ENCODE data around the gene ZNF821. TPM values are rescaled to one million over a fixed set of nuclear protein-coding genes. Genes with fewer than 3 reads are reported as not detected.

The ZNF821 gene
- total and polyA plus RNA-seq, 2 of the 8 experiments (the other 6 are each of a cell fraction or from before 2014, with no cell fraction given) = 9.5 to 14.1 TPM

- peaks cover 3 to 11% of the 10 kb centered on the region in 2 experiments for H4K20me1 ChIP-seq (replicated peaks in 1 of 2; ENCODE audit: control insufficient read depth in 1 of 2, insufficient read depth in 2 of 2, low read length in 2 of 2)
- H3K27me3 ChIP-seq (replicated peaks in 1 of 4; ENCODE audit: control insufficient read depth in 3 of 4, extremely low read depth in 1 of 4, insufficient read depth in 3 of 4, low read length in 3 of 4) = no peaks in the 10 kb centered on the region
- no peak overlapping the region for H3K27ac ChIP-seq (ENCODE audit: low read depth, low read length)
- H3K56ac ChIP-seq (replicated peaks; ENCODE audit: insufficient read length, low read depth, low read length) = no peak overlapping the region
- no peak overlapping the region for H3K4ac ChIP-seq (replicated peaks; ENCODE audit: insufficient read length, low read depth, low read length)
- H3K23me2 ChIP-seq (ENCODE audit: low read depth, low read length) = no peaks in the 10 kb centered on the region
- no peaks in the 10 kb centered on the region for H3K9me3 ChIP-seq (ENCODE audit: insufficient read depth in 2 of 2, low read depth in 1 of 2, low read length in 1 of 2)
- TF ChIP-seq CHD1 (IDR thresholded peaks at IDR 0.05; ENCODE audit: low read depth, low read length) = no peak
- TF ChIP-seq, protein P1, sequence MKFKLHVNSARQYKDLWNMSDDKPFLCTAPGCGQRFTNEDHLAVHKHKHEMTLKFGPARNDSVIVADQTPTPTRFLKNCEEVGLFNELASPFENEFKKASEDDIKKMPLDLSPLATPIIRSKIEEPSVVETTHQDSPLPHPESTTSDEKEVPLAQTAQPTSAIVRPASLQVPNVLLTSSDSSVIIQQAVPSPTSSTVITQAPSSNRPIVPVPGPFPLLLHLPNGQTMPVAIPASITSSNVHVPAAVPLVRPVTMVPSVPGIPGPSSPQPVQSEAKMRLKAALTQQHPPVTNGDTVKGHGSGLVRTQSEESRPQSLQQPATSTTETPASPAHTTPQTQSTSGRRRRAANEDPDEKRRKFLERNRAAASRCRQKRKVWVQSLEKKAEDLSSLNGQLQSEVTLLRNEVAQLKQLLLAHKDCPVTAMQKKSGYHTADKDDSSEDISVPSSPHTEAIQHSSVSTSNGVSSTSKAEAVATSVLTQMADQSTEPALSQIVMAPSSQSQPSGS (IDR thresholded peaks at IDR 0.05; ENCODE audit: low read length) = no peak
- no peak for TF ChIP-seq RAD21 (IDR thresholded peaks at IDR 0.05 in 1 of 2, conservative IDR thresholded peaks at IDR 0.05 in 1 of 2; ENCODE audit: low read depth in 2 of 2, low read length in 2 of 2)
- TF ChIP-seq HDAC6 (IDR thresholded peaks at IDR 0.05; ENCODE audit: low read depth, low read length) = no peak
- TF ChIP-seq POU5F1 (IDR thresholded peaks at IDR 0.05; ENCODE audit: low read depth, low read length) = no peak
- TF ChIP-seq RBBP5 (IDR thresholded peaks at IDR 0.05; ENCODE audit: borderline replicate concordance, low read depth, low read length) = no peak
- TF ChIP-seq ZNF274 (IDR thresholded peaks at IDR 0.05; ENCODE audit: borderline replicate concordance, extremely low read depth, low read length) = no peak
- H3K79me1 ChIP-seq (ENCODE audit: low read depth, low read length) = peaks cover 4% of the 10 kb centered on the region; the same call in 1 of the 2 replicates
- H2BK120ac ChIP-seq (replicated peaks; ENCODE audit: low read depth, low read length) = no peak overlapping the region
- DNase-seq (ENCODE audit: low read depth in 1 of 2, low spot score in 2 of 2) (no peak), FAIRE-seq (no peak)
- WGBS, 2 experiments (ENCODE audit: extremely low coverage in 1 of 2, insufficient coverage in 1 of 2, insufficient read length in 1 of 2, insufficient replicate concordance in 2 of 2, low coverage in 1 of 2, low lambda C conversion rate in 2 of 2, missing lambda C conversion rate in 1 of 2) = 96% methylated on average over 10 of the region's 10 CpGs; no CpG with 5 or more reads in 1 of the 2 experiments
- H4K8ac ChIP-seq (ENCODE audit: extremely low read depth, insufficient read depth, low read length) = no peak overlapping the region
- H2BK20ac ChIP-seq (ENCODE audit: low read length) = no peak overlapping the region
- no peak overlapping the region for H2BK12ac ChIP-seq (ENCODE audit: low read depth, low read length)
- H3K18ac ChIP-seq (ENCODE audit: extremely low read depth, low read length) = no peak overlapping the region
- H2BK5ac ChIP-seq (ENCODE audit: low read depth, low read length) = no peak overlapping the region
- ChIA-PET POLR2A (ENCODE audit: partially characterized antibody) (interaction anchor here (0.6 to 1.3 kb wide), 3 partner anchors 9 to 162 kb away, joined by 3 read pairs; no protein-coding TSS in a partner anchor), CTCF (ENCODE audit: partially characterized antibody) (interaction anchor here (0.9 to 2.3 kb wide), 3 partner anchors 8 to 41 kb away, joined by 3 to 12 read pairs (median 4); partner anchors contain the start of gene ZNF821)
- H4K91ac ChIP-seq (replicated peaks; ENCODE audit: insufficient read length, low read length) = no peak overlapping the region
- no peak overlapping the region for H2AK5ac ChIP-seq (ENCODE audit: low read depth, low read length)
- no peak overlapping the region for H4K5ac ChIP-seq (ENCODE audit: insufficient read length, low read depth, low read length)
- H3K4me3 ChIP-seq (ENCODE audit: extremely low read depth in 1 of 4, insufficient read depth in 2 of 4, low read depth in 3 of 4, low read length in 4 of 4) = no peak overlapping the region
- no peak overlapping the region for H2BK15ac ChIP-seq (ENCODE audit: low read length)
- peaks cover 66 to 97% (median 85%) of the 10 kb centered on the region in 4 experiments for H3K36me3 ChIP-seq (ENCODE audit: control insufficient read depth in 2 of 4, insufficient read depth in 4 of 4, low read length in 3 of 4)
- no peak overlapping the region for H3K9ac ChIP-seq (replicated peaks in 1 of 4; ENCODE audit: extremely low read depth in 1 of 4, low read depth in 3 of 4, low read length in 3 of 4)
- H3K4me1 ChIP-seq (replicated peaks in 1 of 4; ENCODE audit: control insufficient read depth in 3 of 4, insufficient read depth in 4 of 4, low read length in 3 of 4) = no peaks in the 10 kb centered on the region
- no peak overlapping the region for H2AFZ ChIP-seq (ENCODE audit: low read length)
- H3K23ac ChIP-seq (ENCODE audit: insufficient read length) = no peak overlapping the region
- no peak overlapping the region for H3K4me2 ChIP-seq (ENCODE audit: insufficient read depth in 1 of 2, low read depth in 2 of 2, low read length in 2 of 2)
- peaks cover 0 to 31% of the 10 kb centered on the region in 2 experiments; a peak in 3 of 4 replicates for H3K79me2 ChIP-seq (ENCODE audit: control insufficient read depth in 1 of 2, insufficient read depth in 2 of 2, low read length in 2 of 2)
- H3K14ac ChIP-seq (ENCODE audit: insufficient read length) = no peak overlapping the region
Observed at GRCh38 chr16:71923941-71924690, 40.1 kb upstream of the ZNF821 start.
